Adrenal gland (tissue), 5 donors: ENCODE data around the gene FBXO10.

Experiments used
- CTCF ChIP-seq, 6 experiments: fragments of 450-650 bp in 4 of 6; fragments of 200-600 bp in 2 of 6; sonication (generic) in 1 of 6; IDR thresholded peaks; 1 replicate in 5 of 6; 2 replicates in 1 of 6; pipeline versions ENCODE4 v1.5.1 to v1.8.0; 2016 to 2021; ENCODE audit warnings: antibody characterized with exemption in 6 of 6, mild to moderate bottlenecking in 2 of 6, moderate library complexity in 1 of 6
- POLR2A ChIP-seq, 2 donors: fragments of 450-650 bp; IDR thresholded peaks; one replicate each; pipeline ENCODE4 v1.6.1; 2017; ENCODE audit warnings: antibody characterized with exemption in 2 of 2, mild to moderate bottlenecking in 2 of 2, moderate library complexity in 1 of 2
- donor health status: DM: no; HTN: no; CAD: no.

- no peak for TF ChIP-seq POLR2A (IDR thresholded peaks at IDR 0.05)
- no peak for TF ChIP-seq CTCF (IDR thresholded peaks at IDR 0.05)
Observed at GRCh38 chr9:37554318-37554717, 21.9 kb downstream of the FBXO10 start.
